COR-L47 (cell line): ENCODE data around the gene MOB2.
A peak's percentile ranks its signal among the peaks of the same experiment; 100 is the strongest.

Experiments
- DNase-seq: peaks from one replicate; lab custom pipeline; 2025; lab: John Stamatoyannopoulos, UW

Gene MOB2

GRCh38 chr11:1456176-1456575, 30.4 kb downstream of the MOB2 start:
- DNase-seq: no peak

GRCh38 chr11:1455763-1456060, 30.9 kb downstream of the MOB2 start:
- DNase-seq: no peak

- DNase-seq: no peak
These were observed 31.4 kb downstream of the MOB2 start for GRCh38 chr11:1455032-1455762.

GRCh38 chr11:1454576-1454975, 32.0 kb downstream of the MOB2 start:
- DNase-seq: no peak

GRCh38 chr11:1453611-1454034, 33.0 kb downstream of the MOB2 start:
- peak; percentile 54 for DNase-seq

- no peak for DNase-seq
These were observed 33.8 kb downstream of the MOB2 start for GRCh38 chr11:1452744-1453143.

- no peak for DNase-seq
These were observed 34.7 kb downstream of the MOB2 start for GRCh38 chr11:1451781-1452470.

GRCh38 chr11:1450949-1451710, 35.4 kb downstream of the MOB2 start:
- no peak for DNase-seq

GRCh38 chr11:1450344-1450875, 36.2 kb downstream of the MOB2 start:
- DNase-seq: no peak

GRCh38 chr11:1449490-1450243, 36.9 kb downstream of the MOB2 start:
- peak; percentile 48 for DNase-seq

- DNase-seq: no peak
These were observed 37.7 kb downstream of the MOB2 start for GRCh38 chr11:1448882-1449281.

GRCh38 chr11:1447845-1448825, 38.4 kb downstream of the MOB2 start:
- DNase-seq: no peak

- DNase-seq: no peak
These were observed 40.0 kb downstream of the MOB2 start for GRCh38 chr11:1446623-1447022.

GRCh38 chr11:1445741-1446445, 40.7 kb downstream of the MOB2 start:
- no peak for DNase-seq

GRCh38 chr11:1444823-1445422, 41.7 kb downstream of the MOB2 start:
- DNase-seq: no peak

- DNase-seq: no peak
These were observed 42.3 kb downstream of the MOB2 start for GRCh38 chr11:1444321-1444720.

GRCh38 chr11:1443737-1444136, 42.8 kb downstream of the MOB2 start:
- no peak for DNase-seq

- no peak for DNase-seq
These were observed 43.7 kb downstream of the MOB2 start for GRCh38 chr11:1442807-1443366.

- no peak for DNase-seq
These were observed 44.4 kb downstream of the MOB2 start for GRCh38 chr11:1442163-1442562.
